HG02678 (cell line): Measurements from ENCODE around the gene EPM2A.
"Not testable (repeated sequence)": the region's sequence is repeated elsewhere in the genome, so short reads cannot be mapped to it uniquely, and the experiment has no call there.

Experiments used
- ATAC-seq: cut with Tn5 transposase; IDR thresholded peaks from one replicate; pipeline ENCODE4 v1.9.1; 2021; ENCODE audit warnings: mild to moderate bottlenecking, moderate library complexity; ENCODE audit not compliant: unreplicated experiment

Gene EPM2A

GRCh38 chr6:145733207-145733606, 2.1 kb downstream of the EPM2A start:
- no peak for ATAC-seq

GRCh38 chr6:145731447-145731846, 3.9 kb downstream of the EPM2A start:
- ATAC-seq = no peak

GRCh38 chr6:145729887-145730286, 5.4 kb downstream of the EPM2A start:
- no peak for ATAC-seq

DNA sequence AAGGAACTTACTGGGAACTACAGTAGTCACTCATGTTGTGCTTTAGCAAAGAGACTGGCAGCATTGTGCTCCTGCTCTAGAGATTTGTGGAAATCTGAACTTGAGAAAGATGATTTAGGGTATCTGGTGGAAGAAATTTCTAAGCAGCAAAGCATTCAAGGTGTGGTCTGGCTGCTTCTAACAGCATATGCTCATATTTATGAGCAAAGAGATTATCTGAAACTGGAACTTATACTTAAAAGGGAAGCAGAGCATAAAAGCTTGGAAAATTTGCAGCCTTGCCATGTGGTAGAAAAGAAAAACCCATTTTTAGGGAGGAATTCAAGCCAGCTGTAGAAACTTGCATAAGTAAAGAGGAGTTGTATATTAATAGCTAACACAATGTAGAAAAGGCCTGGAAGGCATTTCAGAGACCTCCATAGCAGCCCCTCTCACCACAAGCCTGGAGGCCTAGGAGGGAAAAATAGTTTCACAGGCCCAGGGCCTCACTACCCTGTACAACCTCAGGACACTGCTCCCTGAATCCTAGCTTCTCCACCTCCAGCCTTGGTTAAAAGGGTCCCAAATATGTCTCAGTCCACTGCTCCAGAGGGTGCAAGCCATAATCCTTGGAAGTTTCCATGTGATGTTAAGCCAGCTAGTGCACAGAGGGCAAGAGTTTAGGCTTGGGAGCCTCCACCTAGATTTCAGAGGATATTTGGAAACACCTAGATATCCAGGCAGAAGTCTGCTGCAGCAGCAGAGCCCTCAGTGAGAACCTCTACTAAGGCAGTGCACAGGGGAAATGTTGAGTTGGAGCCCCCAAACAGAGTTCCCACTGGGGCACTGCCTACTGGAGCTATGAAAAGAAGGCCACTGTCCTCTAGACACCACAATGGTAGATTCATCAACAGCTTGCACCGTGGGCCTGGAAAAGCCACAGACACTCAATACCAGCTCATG, 6.6 kb downstream of the EPM2A start:
- ATAC-seq = no peak

DNA sequence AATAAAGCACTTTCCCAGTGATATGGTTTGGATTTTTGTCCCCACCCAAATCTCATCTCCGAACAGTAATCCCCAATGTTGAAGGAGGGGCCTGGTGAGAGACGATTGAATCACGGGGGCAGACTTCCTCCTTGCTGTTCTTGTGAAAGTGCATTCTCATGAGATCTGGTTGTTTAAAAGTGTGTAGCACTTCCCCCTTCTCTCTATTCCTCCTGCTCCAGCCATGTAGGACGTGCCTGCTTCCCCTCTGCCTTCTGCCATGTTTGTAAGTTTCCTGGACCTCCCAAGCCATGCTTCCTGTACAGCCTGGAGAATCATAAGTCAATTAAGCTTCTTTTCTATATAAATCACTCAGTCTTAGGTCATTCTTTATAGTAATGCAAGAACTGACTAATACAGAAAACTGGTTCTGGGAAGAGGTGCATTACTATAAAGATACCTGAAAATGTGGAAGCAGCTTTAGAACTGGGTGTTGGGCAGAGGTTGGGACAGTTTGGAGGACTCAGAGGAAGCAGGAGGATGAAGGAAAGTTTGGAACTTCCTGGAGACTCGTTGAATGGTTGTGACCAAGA, 7.4 kb downstream of the EPM2A start:
- no peak for ATAC-seq

DNA sequence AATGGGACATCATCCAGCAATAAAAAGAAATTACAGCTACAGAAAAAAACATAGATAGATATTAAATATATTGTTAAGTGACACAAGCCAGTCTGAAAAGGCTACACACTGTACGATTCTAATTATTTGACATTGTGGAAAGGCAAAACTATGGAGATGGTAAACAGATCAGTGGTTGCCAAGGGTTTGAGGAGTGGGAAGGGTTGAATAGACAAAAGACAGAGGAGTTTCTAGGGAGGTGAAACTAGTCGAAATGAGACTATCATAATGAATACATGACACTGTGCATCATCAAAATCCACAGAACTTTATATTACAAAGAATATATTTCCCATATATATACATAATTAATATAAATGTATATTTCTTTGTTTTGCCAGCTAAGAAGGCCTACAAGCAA, 9.8 kb downstream of the EPM2A start:
- no peak for ATAC-seq

DNA sequence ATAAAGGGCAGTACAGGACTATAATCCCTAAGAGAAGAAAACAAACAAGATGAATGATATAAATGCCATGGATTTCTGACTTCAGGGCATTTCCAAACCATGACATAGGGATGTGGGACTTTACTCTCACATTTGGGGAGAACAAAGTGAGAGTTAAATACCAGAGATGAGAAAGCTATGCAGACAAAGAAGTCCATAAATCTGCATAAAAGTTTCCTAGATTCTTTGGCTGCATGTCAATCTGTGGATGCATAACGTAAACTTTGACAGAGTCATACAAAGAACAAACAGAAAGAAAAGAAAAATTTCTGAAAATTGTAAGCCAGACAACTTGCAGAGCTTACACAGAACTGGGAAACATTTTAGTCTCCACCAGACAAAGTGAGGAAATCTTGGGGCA, 11.7 kb downstream of the EPM2A start:
- no peak for ATAC-seq

DNA sequence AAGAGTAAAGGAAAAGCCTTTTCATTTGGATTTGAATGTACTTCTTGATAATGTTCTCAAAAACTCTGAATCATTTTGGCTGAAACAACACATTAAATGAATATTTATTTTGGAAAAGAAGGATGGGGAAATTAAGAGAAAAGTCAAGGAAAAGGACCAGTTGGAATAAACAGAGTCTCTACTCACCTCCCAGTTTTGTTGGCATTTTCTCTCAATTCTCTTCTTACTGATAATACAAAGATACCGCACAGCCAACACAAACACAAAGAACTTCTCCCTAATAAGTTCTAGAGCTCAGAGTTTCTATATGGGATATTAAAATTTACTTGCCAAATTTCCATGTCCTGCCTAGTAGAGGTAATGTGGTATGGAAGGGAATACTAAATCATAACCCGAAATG, 13.1 kb downstream of the EPM2A start:
- ATAC-seq = no peak

- no peak for ATAC-seq
Observed at GRCh38 chr6:145721144-145721543, 14.2 kb downstream of the EPM2A start.

GRCh38 chr6:145715426-145715825, 19.9 kb downstream of the EPM2A start:
- ATAC-seq = no peak

DNA sequence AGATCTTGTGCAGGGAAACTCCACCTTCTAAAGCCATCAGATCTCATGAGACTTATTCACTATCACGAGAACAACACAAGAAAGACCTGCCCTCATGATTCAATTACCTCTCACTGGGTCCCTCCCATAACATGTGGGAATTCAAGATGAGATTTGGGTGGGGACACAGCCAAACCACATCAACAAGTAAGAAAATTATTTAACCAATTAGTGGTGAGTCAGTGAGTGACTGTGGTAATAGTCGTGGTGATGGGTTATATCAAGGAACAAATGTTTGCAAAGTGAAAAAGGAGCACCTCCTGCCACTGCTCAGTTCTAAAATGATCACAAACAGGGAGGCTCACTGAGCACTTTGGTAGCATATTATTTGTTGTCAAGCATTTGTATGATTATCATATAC, 20.6 kb downstream of the EPM2A start:
- ATAC-seq = no peak

GRCh38 chr6:145713773-145714172, 21.5 kb downstream of the EPM2A start:
- ATAC-seq = no peak

DNA sequence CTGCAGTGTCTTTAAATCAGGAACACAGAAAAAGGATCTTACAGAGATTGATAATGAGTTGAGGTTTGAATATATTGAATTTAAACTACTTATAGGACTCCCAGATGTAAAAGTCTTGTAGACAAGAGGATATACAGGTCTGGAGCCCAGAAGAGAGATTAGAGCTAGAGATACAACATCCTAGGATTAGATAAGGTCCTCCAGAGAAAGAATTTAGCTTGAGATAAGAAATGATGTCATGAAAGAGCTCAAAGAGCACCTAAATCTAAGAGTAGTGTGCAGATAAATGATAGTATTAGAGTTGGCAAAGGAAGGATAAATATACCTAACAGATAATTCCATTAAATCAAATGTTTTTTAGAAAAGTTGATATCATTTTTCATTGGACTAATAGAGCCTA, 23.9 kb downstream of the EPM2A start:
- ATAC-seq = no peak

DNA sequence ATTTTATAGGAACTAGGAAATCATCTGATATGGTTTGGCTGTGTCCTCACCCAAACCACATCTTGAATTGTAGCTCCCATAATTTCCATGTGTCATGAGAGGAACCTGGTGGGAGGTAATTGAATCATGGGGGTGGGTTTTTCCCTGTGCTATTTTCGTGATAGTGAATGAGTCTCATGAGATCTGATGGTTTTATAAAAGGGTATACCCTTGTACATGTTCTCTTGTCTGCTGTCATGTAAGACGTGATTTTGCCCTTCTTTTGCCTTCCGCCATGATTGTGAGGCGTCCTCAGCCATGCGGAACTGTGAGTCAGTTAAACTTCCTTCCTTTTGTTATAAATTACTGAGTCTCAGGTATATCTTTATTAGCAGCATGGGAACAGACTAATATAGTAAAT, 27.9 kb downstream of the EPM2A start:
- ATAC-seq = no peak

- no peak for ATAC-seq
Observed at GRCh38 chr6:145705561-145705960, 29.8 kb downstream of the EPM2A start.

DNA sequence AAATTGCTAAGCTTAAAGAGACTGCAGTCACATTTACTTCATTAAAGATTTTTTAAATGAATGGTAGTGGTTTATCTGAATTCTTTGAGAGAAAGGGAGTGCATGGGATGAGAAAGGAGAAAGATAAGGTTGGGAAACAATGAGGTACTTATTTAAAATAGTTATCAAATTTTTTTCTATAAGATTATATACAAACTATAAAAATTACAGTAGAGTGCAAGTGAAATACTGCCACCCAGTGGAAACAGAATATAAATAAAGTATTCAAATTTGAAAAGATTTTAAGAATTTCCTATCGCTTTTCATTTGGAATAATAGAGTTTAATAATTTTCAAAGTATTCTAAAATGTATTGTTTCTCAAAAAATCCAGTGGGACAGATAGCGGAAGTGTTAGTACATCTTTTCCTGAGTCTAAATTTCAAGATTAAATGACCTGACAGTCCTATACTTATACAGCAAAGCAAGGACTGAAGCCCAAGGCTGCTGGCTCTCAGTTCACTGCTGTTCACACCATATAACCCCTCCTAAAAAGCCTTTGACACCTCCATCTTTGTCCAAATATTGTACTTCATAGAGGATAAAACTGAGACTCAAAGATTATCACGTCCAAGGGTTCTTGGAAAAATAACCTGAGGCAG, 31.1 kb downstream of the EPM2A start:
- no peak for ATAC-seq

- ATAC-seq = no peak
Observed at GRCh38 chr6:145699462-145699861, 35.9 kb downstream of the EPM2A start.

DNA sequence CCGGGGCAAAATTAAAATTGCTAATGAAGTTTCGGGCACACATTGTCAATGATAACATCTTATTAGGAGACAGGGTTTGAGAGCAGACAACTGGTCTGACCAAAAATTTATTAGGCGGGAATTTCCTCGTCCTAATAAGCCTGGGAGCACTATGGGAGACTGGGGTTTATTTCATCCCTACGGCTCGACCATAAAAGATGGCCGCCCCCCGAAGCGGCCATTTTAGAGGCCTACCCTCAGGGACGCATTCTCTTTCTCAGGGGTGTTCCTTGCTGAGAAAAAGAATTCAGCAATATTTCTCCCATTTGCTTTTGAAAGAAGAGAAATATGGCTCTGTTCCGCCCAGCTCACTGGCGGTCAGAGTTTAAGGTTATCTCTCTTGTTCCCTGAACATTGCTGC, 37.9 kb downstream of the EPM2A start:
- ATAC-seq = not testable (repeated sequence)

- no peak for ATAC-seq
Observed at GRCh38 chr6:145694083-145694737, 41.1 kb downstream of the EPM2A start.

DNA sequence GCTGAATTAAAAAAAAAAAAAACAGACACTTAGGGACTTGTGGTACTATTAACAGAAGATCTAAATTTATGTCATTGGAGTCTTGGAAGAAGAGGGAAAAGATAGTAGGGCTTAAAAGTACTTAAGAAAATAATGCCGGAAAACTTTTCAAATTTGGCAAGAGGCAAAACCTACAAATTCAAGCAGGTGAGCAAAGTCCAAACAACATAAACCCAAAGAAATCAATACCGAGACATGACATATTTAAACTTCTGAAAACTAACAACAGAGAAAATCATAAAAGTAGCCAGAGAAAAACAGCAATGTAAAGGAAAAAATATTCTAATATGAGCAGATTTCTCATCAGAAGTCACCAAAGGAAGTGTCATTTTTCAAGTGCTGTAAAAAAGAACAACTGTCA, 44.4 kb downstream of the EPM2A start:
- no peak for ATAC-seq

GRCh38 chr6:145689529-145689928, 45.8 kb downstream of the EPM2A start:
- ATAC-seq = no peak
